ENCODE results near the gene GUCY2D. TPM values are rescaled to one million over a fixed set of nuclear protein-coding genes. Genes with fewer than 3 reads are reported as not detected.

The GUCY2D gene
- total RNA-seq, 2 experiments from 2014 or later, result not detected

- peaks cover 17% of the 10 kb centered on the region for H3K27me3 Mint-ChIP-seq
- TF ChIP-seq CTCF (IDR thresholded peaks at IDR 0.05), result no peak
- POLR2A ChIA-PET, result interaction anchor here (0.6 to 0.8 kb wide), 2 partner anchors 11 to 12 kb away, joined by 3 read pairs; no protein-coding TSS in a partner anchor
- ATAC-seq (no peak), DNase-seq (no peak)
- CTCF ChIA-PET, result interaction anchor here (1.3 to 3.4 kb wide), 3 partner anchors 16 to 35 kb away, joined by 4 to 17 read pairs (median 5); no protein-coding TSS in a partner anchor
- H3K4me3 Mint-ChIP-seq, result no peak overlapping the region
- H3K36me3 Mint-ChIP-seq (ENCODE audit: low read depth), result no peaks in the 10 kb centered on the region
- H3K4me1 Mint-ChIP-seq (ENCODE audit: low read depth), result no peaks in the 10 kb centered on the region
- H3K27ac Mint-ChIP-seq, result no peak overlapping the region
- intact Hi-C loops (cut with micrococcal nuclease), result no loop called here
- no peaks in the 10 kb centered on the region for H3K9me3 Mint-ChIP-seq
These were observed 22.9 kb downstream of the GUCY2D start for GRCh38 chr17:8025176-8025911.

GRCh38 chr17:8029121-8029520, 26.7 kb downstream of the GUCY2D start:
- DNase-seq, result no peak
- Mint-ChIP-seq H3K27me3 (peaks cover 22% of the 10 kb centered on the region), H3K36me3 (ENCODE audit: low read depth) (no peaks in the 10 kb centered on the region), H3K9me3 (no peaks in the 10 kb centered on the region), H3K27ac (no peak overlapping the region), H3K4me1 (ENCODE audit: low read depth) (no peaks in the 10 kb centered on the region), H3K4me3 (no peak overlapping the region)
- POLR2A ChIA-PET, result no interaction called here
- no peak for TF ChIP-seq CTCF (IDR thresholded peaks at IDR 0.05)
- CTCF ChIA-PET, result interaction anchor here (0.9 to 1.5 kb wide), 3 partner anchors 11 to 28 kb away, joined by 3 to 5 read pairs (median 3); no protein-coding TSS in a partner anchor
- intact Hi-C loops (cut with micrococcal nuclease), result no loop called here
- ATAC-seq, result no peak

- intact Hi-C loops (cut with micrococcal nuclease), result no loop called here
- TF ChIP-seq CTCF (IDR thresholded peaks at IDR 0.05), result no peak
- H3K27ac Mint-ChIP-seq, result no peak overlapping the region
- ATAC-seq, result no peak
- H3K36me3 Mint-ChIP-seq (ENCODE audit: low read depth), result no peaks in the 10 kb centered on the region
- H3K4me3 Mint-ChIP-seq, result no peak overlapping the region
- ChIA-PET CTCF (interaction anchor here (0.9 to 2.6 kb wide), 5 partner anchors 10 to 41 kb away, joined by 3 to 13 read pairs (median 6); no protein-coding TSS in a partner anchor), POLR2A (interaction anchor here (0.6 kb wide), 1 partner anchor 227 kb away, joined by 5 read pairs; no protein-coding TSS in a partner anchor)
- H3K27me3 Mint-ChIP-seq, result peaks cover 26% of the 10 kb centered on the region
- no peaks in the 10 kb centered on the region for H3K9me3 Mint-ChIP-seq
- no peaks in the 10 kb centered on the region for H3K4me1 Mint-ChIP-seq (ENCODE audit: low read depth)
- no peak for DNase-seq
These were observed 28.8 kb downstream of the GUCY2D start for GRCh38 chr17:8031261-8031661.

- no peak overlapping the region for H3K27ac Mint-ChIP-seq
- H3K36me3 Mint-ChIP-seq (ENCODE audit: low read depth), result no peaks in the 10 kb centered on the region
- POLR2A ChIA-PET, result no interaction called here
- no peaks in the 10 kb centered on the region for H3K9me3 Mint-ChIP-seq
- CTCF ChIA-PET, result interaction anchor here (1.0 to 2.6 kb wide), 5 partner anchors 10 to 47 kb away, joined by 3 to 13 read pairs (median 6); no protein-coding TSS in a partner anchor
- no peaks in the 10 kb centered on the region for H3K4me1 Mint-ChIP-seq (ENCODE audit: low read depth)
- peaks cover 26% of the 10 kb centered on the region for H3K27me3 Mint-ChIP-seq
- H3K4me3 Mint-ChIP-seq, result no peak overlapping the region
- ATAC-seq (no peak), DNase-seq (no peak)
- intact Hi-C loops (cut with micrococcal nuclease), result no loop called here
- no peak for TF ChIP-seq CTCF (IDR thresholded peaks at IDR 0.05)
These were observed 29.5 kb downstream of the GUCY2D start for GRCh38 chr17:8031950-8032349.

GRCh38 chr17:8032442-8032841, 30.0 kb downstream of the GUCY2D start:
- ChIA-PET CTCF (interaction anchor here (1.0 to 2.6 kb wide), 4 partner anchors 9 to 47 kb away, joined by 3 to 13 read pairs (median 6); no protein-coding TSS in a partner anchor), POLR2A (no interaction called here)
- DNase-seq (no peak), ATAC-seq (no peak)
- intact Hi-C loops (cut with micrococcal nuclease), result no loop called here
- Mint-ChIP-seq H3K4me1 (ENCODE audit: low read depth) (no peaks in the 10 kb centered on the region), H3K27me3 (peaks cover 26% of the 10 kb centered on the region), H3K4me3 (no peak overlapping the region), H3K36me3 (ENCODE audit: low read depth) (no peaks in the 10 kb centered on the region), H3K27ac (no peak overlapping the region), H3K9me3 (no peaks in the 10 kb centered on the region)
- no peak for TF ChIP-seq CTCF (IDR thresholded peaks at IDR 0.05)

Data from activated CD8-positive, alpha-beta T cell treated with anti-CD3 and anti-CD28 coated beads for 36 hours (primary cell).